K562 (cell line): ENCODE results near the gene PDZD2. TPM values are rescaled to one million over a fixed set of nuclear protein-coding genes. Genes with fewer than 3 reads are reported as not detected.
A peak's percentile ranks its signal among the peaks of the same experiment; 100 is the strongest.

Experiments
- ATAC-seq: fragments of 200-7000 bp; cut with Tn5 transposase; 3 replicates; pipeline ENCODE4 v1.9.1; 2020; ENCODE audit warnings: moderate library complexity
- BruUV-seq: library from RNA; stranded (reverse); fragments of 400-500 nt; replicated peaks from 2 replicates; lab custom pipeline; 2021; lab: Mats Ljungman, UMichigan
- CTCF ChIA-PET: fragments of 300-600 bp; formaldehyde crosslinking; extraction: SDS; loops from one replicate; lab custom pipeline; 2021; ENCODE audit warnings: low intra/inter-chr PET ratio; lab: Yijun Ruan, JAX
- POLR2A ChIA-PET: fragments of 300-600, 350-650 bp; sonication (Branson Sonifier 250); formaldehyde crosslinking; extraction: SDS; loops from one replicate; lab custom pipeline; 2021; ENCODE audit warnings: antibody characterized with exemption, inconsistent platforms; lab: Yijun Ruan, JAX
- DNase-seq, 4 experiments: peaks; one replicate each; pipeline versions ENCODE4 v3.0.0 to v3.0.0-alpha.2; 2011 to 2018; ENCODE audit warnings: low spot score in 3 of 4, mixed read lengths in 3 of 4; ENCODE audit errors: extremely low read depth in 1 of 4
- FAIRE-seq: peaks from 2 replicates; lab custom pipeline; 2011; peaks lifted over from hg19 to GRCh38; lab: Jason Lieb, UNC
- H2AFZ ChIP-seq: 2 replicates; pipeline ENCODE4 v1.6.0; 2011; ENCODE audit warnings: low read depth, low read length, control low read depth, inconsistent platforms
- H3K27ac ChIP-seq: fragments of 200-600 bp; 3 replicates; pipeline ENCODE4 v1.8.0; 2011; ENCODE audit warnings: low read depth, mild to moderate bottlenecking, control low read depth, inconsistent platforms, low read length, moderate library complexity, mixed read lengths; ENCODE audit errors: extremely low read depth
- H3K27me3 ChIP-seq, 2 experiments: fragments of 300-600 bp in 1 of 2; 2 replicates in 1 of 2; 3 replicates in 1 of 2; pipeline versions ENCODE4 v1.6.0 to v1.8.0; 2011; ENCODE audit warnings: inconsistent platforms in 2 of 2, low read length in 2 of 2, mild to moderate bottlenecking in 1 of 2, mixed read lengths in 1 of 2, moderate library complexity in 1 of 2; ENCODE audit not compliant: control insufficient read depth in 2 of 2, insufficient read depth in 2 of 2
- H3K36me3 ChIP-seq: fragments of 300-600 bp; 3 replicates; pipeline ENCODE4 v1.8.0; 2011; ENCODE audit warnings: mild to moderate bottlenecking, low read length, inconsistent platforms; ENCODE audit not compliant: control insufficient read depth, insufficient read depth
- H3K4me1 ChIP-seq, 2 experiments: fragments of 200-600 bp in 1 of 2; replicated peaks in 1 of 2; 2 replicates in 1 of 2; 3 replicates in 1 of 2; pipeline versions ENCODE4 v1.5.1 to v1.8.0; 2011; ENCODE audit warnings: inconsistent platforms in 2 of 2, low read length in 2 of 2, mild to moderate bottlenecking in 1 of 2, mixed read lengths in 1 of 2, moderate library complexity in 1 of 2; ENCODE audit not compliant: control insufficient read depth in 2 of 2, insufficient read depth in 2 of 2
- H3K4me2 ChIP-seq: 2 replicates; pipeline ENCODE4 v1.6.1; 2011; ENCODE audit warnings: low read length, control low read depth, inconsistent platforms, mixed read lengths; ENCODE audit not compliant: insufficient read depth
- H3K4me3 ChIP-seq: fragments of 200-600 bp; sonication (generic), shearing (Covaris generic); 2 replicates; pipeline ENCODE4 v1.5.1; 2016; ENCODE audit warnings: control low read depth, inconsistent platforms
- H3K79me2 ChIP-seq: fragments of 200-600 bp; 3 replicates; pipeline ENCODE4 v1.8.0; 2011; ENCODE audit warnings: low read length, inconsistent platforms; ENCODE audit not compliant: control insufficient read depth, insufficient read depth
- H3K9ac ChIP-seq, 2 experiments: 2 replicates each; pipeline versions ENCODE4 v1.6.0 to v1.6.1; 2011; ENCODE audit warnings: low read depth in 2 of 2, low read length in 2 of 2, control low read depth in 1 of 2, inconsistent platforms in 1 of 2, mild to moderate bottlenecking in 1 of 2, mixed read lengths in 1 of 2; ENCODE audit not compliant: insufficient read depth in 1 of 2
- H3K9me1 ChIP-seq: one replicate; pipeline ENCODE4 v1.6.0; 2011; ENCODE audit warnings: inconsistent platforms, mild to moderate bottlenecking, low read length, moderate library complexity; ENCODE audit not compliant: control insufficient read depth, insufficient read depth
- H3K9me3 ChIP-seq: replicated peaks from 2 replicates; pipeline ENCODE4 v1.5.1; 2011; ENCODE audit warnings: low read depth, low read length, inconsistent platforms; ENCODE audit not compliant: control insufficient read depth, insufficient read depth
- H4K20me1 ChIP-seq: replicated peaks from 2 replicates; pipeline ENCODE4 v1.6.1; 2011; ENCODE audit warnings: low read length, inconsistent platforms, mixed read lengths; ENCODE audit not compliant: control insufficient read depth, insufficient read depth
- CGGBP1 ChIP-seq: fragments of 250-450 bp; sonication (Bioruptor Pico); IDR thresholded peaks from 2 replicates; pipeline ENCODE4 v1.9.0; 2021; ENCODE audit warnings: mild to moderate bottlenecking
- EHMT2 ChIP-seq: fragments of 450-650 bp; IDR thresholded peaks from 2 replicates; pipeline ENCODE4 v1.6.1; 2018; ENCODE audit warnings: antibody characterized with exemption
- ETV6 ChIP-seq, 3 experiments: fragments of 150-350 bp in 1 of 3; sonication (generic) in 1 of 3; formaldehyde crosslinking in 1 of 3; IDR thresholded peaks; 2 replicates each; pipeline versions ENCODE4 v1.6.1 to v1.8.0; 2014 to 2022; ENCODE audit warnings: borderline replicate concordance in 2 of 3, low read depth in 2 of 3, antibody characterized with exemption in 1 of 3, low read length in 1 of 3, mild to moderate bottlenecking in 1 of 3, missing genetic modification reagents in 1 of 3
- NFATC3 ChIP-seq: fragments of 450-650 bp; IDR thresholded peaks from 2 replicates; pipeline ENCODE4 v1.6.1; 2017; ENCODE audit warnings: mild to moderate bottlenecking
- NFIC ChIP-seq: fragments of 450-650 bp; IDR thresholded peaks from 2 replicates; pipeline ENCODE4 v1.6.1; 2017; ENCODE audit warnings: mild to moderate bottlenecking, inconsistent platforms
- PHB ChIP-seq: fragments of 250-450 bp; sonication (Bioruptor Pico); IDR thresholded peaks from 2 replicates; pipeline ENCODE4 v1.5.0; 2021
- POLR3G ChIP-seq: IDR thresholded peaks from 2 replicates; pipeline ENCODE4 v1.6.1; 2011; ENCODE audit not compliant: insufficient read length, insufficient replicate concordance; ENCODE audit errors: extremely low read depth
- RAD21 ChIP-seq, 2 experiments: fragments of 250-450 bp in 1 of 2; fragments of 450-650 bp in 1 of 2; sonication (Bioruptor Pico) in 1 of 2; formaldehyde crosslinking in 1 of 2; IDR thresholded peaks in 1 of 2; conservative IDR thresholded peaks in 1 of 2; 2 replicates each; pipeline versions ENCODE4 v1.4.0 to v1.8.0; 2020 to 2022; ENCODE audit warnings: mild to moderate bottlenecking in 2 of 2, moderate library complexity in 1 of 2
- RBFOX2 ChIP-seq: fragments of 200-400 bp; formaldehyde crosslinking; IDR thresholded peaks from 2 replicates; pipeline ENCODE4 v1.6.1; 2017; ENCODE audit warnings: low read depth, mild to moderate bottlenecking, low read length, moderate library complexity
- ZNF174 ChIP-seq: fragments of 250-450 bp; sonication (Bioruptor Pico); IDR thresholded peaks from 2 replicates; pipeline ENCODE4 v1.4.0; 2020; ENCODE audit warnings: mild to moderate bottlenecking
- ZNF354B ChIP-seq: fragments of 250-450 bp; sonication (Bioruptor Pico); IDR thresholded peaks from 2 replicates; pipeline ENCODE4 v1.4.0; 2020
- ZNF398 ChIP-seq: fragments of 250-450 bp; sonication (Bioruptor Pico); IDR thresholded peaks from 2 replicates; pipeline ENCODE4 v1.8.0; 2021; ENCODE audit warnings: moderate library complexity, mild to moderate bottlenecking, inconsistent platforms
- ZNF449 ChIP-seq: fragments of 250-450 bp; sonication (Bioruptor Pico); IDR thresholded peaks from 2 replicates; pipeline ENCODE4 v1.8.0; 2022; ENCODE audit warnings: moderate library complexity, mild to moderate bottlenecking, inconsistent platforms
- WGBS: fragments of 100-300 bp; shearing (Covaris generic); methylation state at CpG from one replicate; pipeline ENCODE4 v1.1.6; 2016; ENCODE audit warnings: low coverage, mixed read lengths; ENCODE audit not compliant: insufficient coverage; ENCODE audit errors: missing lambda C conversion rate; 5-methylcytosine and 5-hydroxymethylcytosine counted together
- in situ Hi-C: fragments of 300-500 bp; cut with MboI; formaldehyde crosslinking; loops from 4 replicates; pipeline ENCODE4 v1.15.0; 2018; ENCODE audit warnings: inconsistent platforms, mixed read lengths
- intact Hi-C: fragments of 100-400 bp; cut with micrococcal nuclease; formaldehyde crosslinking; loops from 2 replicates; pipeline ENCODE4 v1.14.2; 2022
- polyA plus RNA-seq, 8 experiments: library from polyadenylated mRNA; depleted of rRNA in 4 of 8; stranded (reverse) in 5 of 8; unstranded in 3 of 8; fragments of >200 nt; fragmentation: Nextera tagmentation in 2 of 8; fragmentation: Illumina TruSeq in 1 of 8; extraction: Ambion mirVana in 2 of 8; extraction: Trizol in 1 of 8; gene quantifications; 2 replicates each; pipeline versions ENCODE4 v1.2.1 to v1.2.3, GENCODE V29; 2011 to 2014; ENCODE audit warnings: inconsistent platforms in 1 of 8, missing spikeins in 1 of 8
- total RNA-seq, 7 experiments: library from RNA; depleted of rRNA in 6 of 7; stranded (reverse); fragments of >200 nt in 6 of 7; fragmentation: Illumina TruSeq in 2 of 7; extraction: Trizol in 2 of 7; gene quantifications; 2 replicates each; pipeline versions ENCODE4 v1.2.1 to v1.2.3, GENCODE V29; 2011 to 2021; ENCODE audit warnings: low replicate concordance in 1 of 7

The PDZD2 gene
- total and polyA plus RNA-seq, 9 of the 15 experiments (the other 6 are each of a cell fraction or from before 2014, with no cell fraction given), result 0.02 to 0.08 (median 0.04) TPM; not detected in 6

- H4K20me1 ChIP-seq, result no peaks in the 10 kb centered on the region; the same call in 1 of the 2 replicates
- no peaks in the 10 kb centered on the region for H3K36me3 ChIP-seq
- H2AFZ ChIP-seq, result no peak overlapping the region
- H3K9me1 ChIP-seq, result no peaks in the 10 kb centered on the region
- DNase-seq (peak in 1 of 4 experiments; percentile 50), ATAC-seq (peak; percentile 69), FAIRE-seq (no peak)
- H3K4me3 ChIP-seq, result no peak overlapping the region
- no peaks in the 10 kb centered on the region for H3K4me1 ChIP-seq
- in situ Hi-C loops (no loop called here), intact Hi-C loops (no loop called here)
- H3K27ac ChIP-seq, result no peak overlapping the region
- H3K27me3 ChIP-seq, result peaks cover 16 to 47% of the 10 kb centered on the region in 2 experiments
- H3K9ac ChIP-seq, result peak overlapping the region in 1 of 2 experiments; percentile 50; a peak in 2 of 4 replicates
- 6% methylated on average over 5 of the region's 5 CpGs for WGBS
- CTCF ChIA-PET, result interaction anchor here (0.6 to 0.7 kb wide), 2 partner anchors 12 to 143 kb away, joined by 3 to 4 read pairs; no protein-coding TSS in a partner anchor
- no peak overlapping the region for H3K4me2 ChIP-seq
- H3K79me2 ChIP-seq, result no peaks in the 10 kb centered on the region
- no peaks in the 10 kb centered on the region for H3K9me3 ChIP-seq
- BruUV-seq, result no TSS peak
- POLR2A ChIA-PET, result interaction anchor here (0.7 kb wide), 1 partner anchor 490 kb away, joined by 3 read pairs; no protein-coding TSS in a partner anchor
- TF ChIP-seq POLR3G (no peak), ZNF398 (CRISPR knock-in tag) (no peak), EHMT2 (no peak), RBFOX2 (no peak), ETV6 (IDR thresholded peaks at IDR 0.05; ENCODE audit: borderline replicate concordance in 1 of 2, low read depth in 2 of 2, low read length in 1 of 2) (no peak), ETV6 (CRISPR knock-in tag; IDR thresholded peaks at IDR 0.05; ENCODE audit: borderline replicate concordance) (no peak), NFIC (peak; percentile 62), ZNF174 (CRISPR knock-in tag) (no peak), NFATC3 (no peak), RAD21 (CRISPR knock-in tag; conservative IDR thresholded peaks at IDR 0.05 in 1 of 2, IDR thresholded peaks at IDR 0.05 in 1 of 2) (peak in 1 of 2 experiments; percentile 43; a peak in 2 of 4 replicates), PHB (CRISPR knock-in tag) (no peak), CGGBP1 (CRISPR knock-in tag) (no peak), ZNF354B (CRISPR knock-in tag) (no peak), ZNF449 (CRISPR knock-in tag) (no peak)
These were observed 435.5 kb downstream of the PDZD2 start for GRCh38 chr5:32074401-32074800.
